ENCODE data around the gene GNPDA1.
A peak's percentile ranks its signal among the peaks of the same experiment; 100 is the strongest.
"Not testable (repeated sequence)": the region's sequence is repeated elsewhere in the genome, so short reads cannot be mapped to it uniquely, and the experiment has no call there.

GNPDA1 gene

DNA sequence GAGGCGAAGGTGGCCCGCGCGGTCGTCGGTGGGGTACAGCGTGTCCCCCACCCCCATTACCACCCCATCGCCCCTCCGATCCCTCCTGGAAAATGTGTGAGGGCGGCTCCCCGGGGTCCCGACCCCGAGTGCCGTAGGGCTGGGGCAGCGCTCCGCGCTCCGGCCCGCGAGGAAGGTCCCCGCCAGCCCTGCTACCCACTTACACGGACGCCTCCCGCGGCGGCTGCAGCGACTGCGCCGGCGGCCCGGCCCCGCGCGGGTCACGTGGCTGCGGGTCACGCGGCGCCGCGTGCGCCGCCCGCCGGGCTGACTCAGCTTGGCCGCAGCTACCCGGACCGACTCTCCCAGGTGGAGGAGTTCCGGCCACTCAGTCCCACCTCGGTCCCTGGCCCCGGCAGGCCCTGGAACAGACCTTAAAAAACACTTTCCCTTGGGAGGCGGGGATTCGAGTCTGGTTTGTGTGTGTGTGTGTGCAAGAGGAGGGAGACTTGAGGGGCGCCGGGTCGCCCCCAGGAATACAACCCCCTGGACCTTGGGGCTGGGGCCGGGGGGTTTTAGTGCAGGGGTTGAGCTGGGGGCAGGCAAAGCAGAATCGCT, at the start of gene GNPDA1:
TSS of gene GNPDA1 (minus strand) at position 236 of the 597 bp plus-strand sequence. CDS start 992 bp downstream, outside the sequence.
- peak within 1 kb of the TSS; percentile 90 for H3K4me3 ChIP-seq (ENCODE audit: control insufficient read depth, low read depth, low read length)
- TF ChIP-seq, protein P1, sequence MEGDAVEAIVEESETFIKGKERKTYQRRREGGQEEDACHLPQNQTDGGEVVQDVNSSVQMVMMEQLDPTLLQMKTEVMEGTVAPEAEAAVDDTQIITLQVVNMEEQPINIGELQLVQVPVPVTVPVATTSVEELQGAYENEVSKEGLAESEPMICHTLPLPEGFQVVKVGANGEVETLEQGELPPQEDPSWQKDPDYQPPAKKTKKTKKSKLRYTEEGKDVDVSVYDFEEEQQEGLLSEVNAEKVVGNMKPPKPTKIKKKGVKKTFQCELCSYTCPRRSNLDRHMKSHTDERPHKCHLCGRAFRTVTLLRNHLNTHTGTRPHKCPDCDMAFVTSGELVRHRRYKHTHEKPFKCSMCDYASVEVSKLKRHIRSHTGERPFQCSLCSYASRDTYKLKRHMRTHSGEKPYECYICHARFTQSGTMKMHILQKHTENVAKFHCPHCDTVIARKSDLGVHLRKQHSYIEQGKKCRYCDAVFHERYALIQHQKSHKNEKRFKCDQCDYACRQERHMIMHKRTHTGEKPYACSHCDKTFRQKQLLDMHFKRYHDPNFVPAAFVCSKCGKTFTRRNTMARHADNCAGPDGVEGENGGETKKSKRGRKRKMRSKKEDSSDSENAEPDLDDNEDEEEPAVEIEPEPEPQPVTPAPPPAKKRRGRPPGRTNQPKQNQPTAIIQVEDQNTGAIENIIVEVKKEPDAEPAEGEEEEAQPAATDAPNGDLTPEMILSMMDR (IDR thresholded peaks at IDR 0.05; ENCODE audit: control insufficient read depth, insufficient read depth, low read depth, low read length, missing control alignments) = no peak
- peak; percentile 7 for DNase-seq (ENCODE audit: low read depth)

DNA sequence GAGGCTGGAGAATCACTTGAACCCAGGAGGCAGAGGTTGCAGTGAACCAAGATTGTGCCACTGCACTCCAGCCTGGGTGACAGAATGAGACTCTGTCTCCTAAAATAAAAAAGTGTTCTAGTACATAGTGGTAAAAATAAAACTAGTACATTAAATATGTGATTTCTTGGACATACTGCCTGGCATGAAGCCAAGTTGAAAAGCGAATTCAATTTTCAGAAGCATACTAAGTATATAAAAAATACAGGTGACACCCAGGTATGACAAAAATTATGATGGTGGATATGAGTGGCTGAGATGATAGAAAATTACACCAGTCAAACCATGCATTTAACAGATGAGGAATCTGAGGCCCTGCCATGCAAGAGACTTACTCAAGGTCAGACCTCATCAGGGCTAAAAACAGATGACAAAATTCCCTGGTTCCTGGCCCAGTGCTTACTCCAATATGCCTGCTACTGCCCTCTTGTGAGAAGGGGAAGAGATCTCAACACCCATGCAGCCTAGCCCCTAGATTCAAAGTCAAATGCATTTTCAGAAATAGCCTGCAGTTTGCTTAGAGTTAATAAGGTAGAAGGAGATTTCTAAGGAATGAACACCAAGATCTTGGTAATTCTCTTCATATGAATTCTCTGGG, 46.6 kb upstream of the GNPDA1 start:
- no peak overlapping the region for H3K4me3 ChIP-seq (ENCODE audit: control insufficient read depth, low read depth, low read length)
- TF ChIP-seq, protein P1 (IDR thresholded peaks at IDR 0.05; ENCODE audit: control insufficient read depth, insufficient read depth, low read depth, low read length, missing control alignments) = no peak
- DNase-seq (ENCODE audit: low read depth) = no peak

DNA sequence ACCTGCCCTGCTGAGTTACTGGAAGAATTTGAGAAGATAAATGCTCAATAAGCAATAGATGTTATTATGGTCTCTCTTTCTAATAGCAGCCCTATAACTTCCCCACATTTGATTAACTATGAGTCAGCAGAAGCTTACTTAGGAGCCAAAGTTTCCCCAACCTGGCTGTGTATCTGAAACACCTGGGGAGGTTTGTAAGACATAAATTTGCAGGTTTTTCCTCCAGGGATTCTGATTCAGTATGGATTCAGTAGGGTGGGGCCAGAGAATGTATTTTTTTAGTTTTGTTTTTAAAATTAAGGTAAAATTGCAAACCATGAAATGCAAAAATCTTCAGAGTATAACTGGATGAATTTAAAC, 44.9 kb upstream of the GNPDA1 start:
- no peak overlapping the region for H3K4me3 ChIP-seq (ENCODE audit: control insufficient read depth, low read depth, low read length)
- no peak for DNase-seq (ENCODE audit: low read depth)
- TF ChIP-seq, protein P1 (IDR thresholded peaks at IDR 0.05; ENCODE audit: control insufficient read depth, insufficient read depth, low read depth, low read length, missing control alignments) = no peak

DNA sequence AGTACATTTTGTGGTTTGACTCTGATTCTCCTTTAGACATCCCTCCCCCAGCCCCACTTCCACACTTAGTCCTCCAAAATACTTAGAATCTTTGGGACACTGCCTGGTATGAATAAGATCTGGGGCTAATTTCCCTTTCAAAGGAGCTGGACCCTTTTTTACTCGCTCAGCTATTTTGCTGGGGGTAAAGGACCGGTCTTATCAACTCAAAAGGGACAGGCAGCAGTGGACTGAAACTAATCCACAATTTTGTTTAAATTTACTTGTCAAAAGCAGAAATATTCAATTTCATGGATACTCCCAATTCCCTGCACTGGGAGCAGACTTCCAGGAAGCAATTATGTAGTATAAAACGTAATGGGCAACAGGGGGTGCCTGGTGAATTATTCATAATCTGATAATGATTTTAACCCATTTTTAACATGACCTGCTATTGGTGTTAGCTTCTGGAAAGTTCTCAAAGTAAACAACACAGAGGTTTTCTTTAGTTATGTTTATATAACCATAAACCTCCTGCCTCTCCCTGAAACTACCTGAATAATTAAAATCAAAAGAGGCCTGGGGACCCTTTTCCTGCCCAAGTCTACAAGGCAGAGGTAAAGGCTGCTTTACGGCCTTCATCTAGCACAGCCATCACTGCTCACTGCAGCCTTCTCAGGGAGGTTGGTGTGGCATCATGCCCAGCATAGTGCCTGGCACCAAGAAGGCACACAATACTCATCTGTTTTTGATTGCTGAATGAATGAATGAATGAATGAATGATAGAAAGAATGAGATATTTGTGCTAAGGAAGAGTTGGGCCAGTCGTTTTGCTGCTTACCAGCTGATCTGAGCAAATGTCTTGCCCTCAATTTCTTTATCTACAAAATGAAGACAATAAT, 44.2 kb upstream of the GNPDA1 start:
- no peak for DNase-seq (ENCODE audit: low read depth)
- no peak overlapping the region for H3K4me3 ChIP-seq (ENCODE audit: control insufficient read depth, low read depth, low read length)
- TF ChIP-seq, protein P1 (IDR thresholded peaks at IDR 0.05; ENCODE audit: control insufficient read depth, insufficient read depth, low read depth, low read length, missing control alignments) = no peak

DNA sequence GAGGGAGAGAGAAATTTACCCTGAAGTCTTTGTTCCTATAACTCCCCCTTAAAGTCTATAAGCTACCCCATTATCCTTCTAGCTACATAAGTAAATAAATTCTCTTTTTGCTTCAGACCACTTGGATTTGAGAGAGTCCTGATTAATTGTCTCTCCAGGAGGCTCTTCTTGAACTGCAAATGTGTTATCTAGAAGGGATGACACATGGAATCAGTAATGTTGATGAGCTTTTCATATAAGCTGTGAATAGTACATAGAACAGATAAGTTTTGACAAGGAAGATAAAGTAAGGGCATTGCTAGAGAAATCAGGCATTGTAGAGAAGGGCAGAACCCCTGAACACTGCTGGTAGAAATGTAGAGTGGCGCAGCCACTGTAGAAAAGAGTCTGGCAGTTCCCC, 42.5 kb upstream of the GNPDA1 start:
- TF ChIP-seq, protein P1 (IDR thresholded peaks at IDR 0.05; ENCODE audit: control insufficient read depth, insufficient read depth, low read depth, low read length, missing control alignments) = no peak
- no peak for DNase-seq (ENCODE audit: low read depth)
- H3K4me3 ChIP-seq (ENCODE audit: control insufficient read depth, low read depth, low read length) = no peak overlapping the region

DNA sequence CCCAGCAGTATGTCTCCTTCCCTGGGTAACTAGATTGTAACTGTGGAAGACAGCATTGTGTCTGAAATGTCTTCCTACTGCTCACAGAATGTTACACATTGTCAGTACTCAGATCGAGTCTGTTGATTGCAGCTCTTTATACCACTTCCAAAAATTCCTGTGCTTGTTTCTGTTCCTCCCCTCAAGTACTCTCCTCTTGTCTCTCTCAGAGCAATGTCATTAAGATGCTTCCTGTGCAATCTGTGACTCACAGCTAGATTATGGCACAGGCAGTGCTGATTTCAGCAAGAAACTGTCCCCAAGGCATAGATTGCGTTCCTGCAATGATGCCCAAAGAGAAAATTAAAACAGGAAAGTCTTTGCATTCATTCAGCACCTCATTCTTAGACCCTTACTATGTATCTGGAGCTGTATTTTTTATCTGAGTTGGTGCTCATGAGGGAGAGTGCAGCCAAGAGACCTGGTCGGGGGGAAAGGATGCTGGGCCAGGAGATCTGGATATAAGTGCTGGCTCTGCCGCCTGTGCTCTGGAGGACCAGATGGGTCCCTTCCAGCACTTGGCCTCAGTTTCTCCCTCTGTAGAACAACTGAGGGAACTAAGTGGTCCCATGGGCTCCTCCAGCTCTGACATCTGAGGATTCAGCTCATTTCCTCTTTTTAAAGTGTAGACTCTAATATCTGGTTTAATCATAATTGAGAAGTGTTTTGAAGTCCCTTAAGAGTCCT, 40.8 kb upstream of the GNPDA1 start:
- H3K4me3 ChIP-seq (ENCODE audit: control insufficient read depth, low read depth, low read length) = no peak overlapping the region
- peak; percentile 33 for DNase-seq (ENCODE audit: low read depth)
- TF ChIP-seq, protein P1 (IDR thresholded peaks at IDR 0.05; ENCODE audit: control insufficient read depth, insufficient read depth, low read depth, low read length, missing control alignments) = no peak

DNA sequence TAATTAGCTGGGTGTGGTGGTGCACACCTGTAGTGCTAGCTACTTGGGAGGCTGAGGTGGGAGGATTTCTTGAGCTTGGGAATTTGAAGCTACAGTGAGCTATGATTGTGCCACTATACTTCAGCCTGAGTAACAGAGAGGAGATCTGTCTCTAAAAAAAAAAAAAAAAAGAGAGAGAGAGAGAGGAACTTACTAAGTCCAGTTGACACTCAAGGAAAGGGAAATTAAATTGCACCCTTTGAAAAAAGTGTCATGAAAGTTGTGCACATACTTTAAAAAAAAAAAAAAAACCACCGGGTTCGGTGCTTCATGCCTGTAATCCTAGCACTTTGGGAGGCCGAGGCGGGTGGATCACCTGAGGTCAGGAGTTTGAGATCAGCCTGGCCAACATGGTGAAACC, 39.2 kb upstream of the GNPDA1 start:
- DNase-seq (ENCODE audit: low read depth); H3K4me3 ChIP-seq (ENCODE audit: control insufficient read depth, low read depth, low read length): not testable (repeated sequence)

Measured in AG09309 (cell line).